GM15510 (cell line): ENCODE results near the gene ITGA2.

Experiments used
- POLR2A ChIP-seq: IDR thresholded peaks from 3 replicates; pipeline ENCODE4 v1.6.1; 2011; ENCODE audit warnings: borderline replicate concordance; ENCODE audit not compliant: insufficient read length; ENCODE audit errors: extremely low read depth

Gene ITGA2

DNA sequence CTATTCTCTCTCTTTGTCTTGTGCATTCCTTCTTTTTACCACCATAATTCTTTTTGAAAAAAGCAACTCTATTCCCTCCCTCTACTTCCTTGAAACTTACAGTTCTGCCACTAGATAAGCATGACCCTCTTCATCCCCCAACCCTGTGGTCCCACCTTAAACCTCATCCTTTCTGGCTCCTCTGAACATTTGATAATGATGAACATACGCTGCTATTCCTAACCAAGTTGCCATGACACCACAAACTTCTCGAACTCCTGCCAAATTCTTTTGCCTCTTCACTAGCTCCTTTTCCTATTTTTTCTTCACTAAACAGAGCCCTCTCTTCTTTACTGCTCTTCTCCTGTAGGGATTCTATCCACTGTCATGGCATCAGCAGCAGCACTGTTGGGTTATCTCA lies 63.3 kb downstream of the ITGA2 start:
- TF ChIP-seq POLR2A: no peak

DNA sequence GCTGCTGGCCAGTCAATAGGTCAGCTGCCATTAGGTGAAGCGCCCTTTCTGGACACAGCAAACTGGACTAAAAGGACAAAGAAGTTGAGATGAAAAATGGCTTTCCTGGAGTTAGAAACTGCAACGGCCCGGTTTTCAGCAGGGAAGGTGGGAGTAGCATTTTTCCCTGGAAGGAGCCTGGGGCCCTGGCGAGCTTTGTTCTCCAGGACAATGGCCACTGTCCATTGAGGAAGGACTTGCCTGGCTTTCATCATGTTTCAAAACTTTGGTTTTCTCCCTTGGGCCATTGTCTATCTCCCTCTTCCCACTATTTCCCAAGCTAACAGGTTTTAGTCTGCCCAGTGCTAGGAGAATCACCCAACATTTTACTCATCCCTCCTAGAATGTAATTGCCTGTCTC lies 64.2 kb downstream of the ITGA2 start:
- TF ChIP-seq POLR2A: no peak

DNA sequence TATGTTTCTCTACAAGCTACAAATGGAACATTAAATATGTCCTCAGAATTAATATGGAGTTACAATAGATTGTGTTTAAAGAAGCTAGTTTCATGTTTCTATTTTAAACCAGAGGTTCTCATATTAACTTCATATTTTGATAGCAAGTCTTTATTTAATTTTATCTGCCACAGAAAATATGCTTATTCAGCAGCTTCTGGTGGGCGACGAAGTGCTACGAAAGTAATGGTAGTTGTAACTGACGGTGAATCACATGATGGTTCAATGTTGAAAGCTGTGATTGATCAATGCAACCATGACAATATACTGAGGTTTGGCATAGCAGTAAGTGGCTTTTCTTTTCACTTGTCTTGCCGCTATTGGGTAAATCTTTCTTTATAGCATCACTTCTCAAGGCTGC lies 66.2 kb downstream of the ITGA2 start:
- TF ChIP-seq POLR2A: no peak

DNA sequence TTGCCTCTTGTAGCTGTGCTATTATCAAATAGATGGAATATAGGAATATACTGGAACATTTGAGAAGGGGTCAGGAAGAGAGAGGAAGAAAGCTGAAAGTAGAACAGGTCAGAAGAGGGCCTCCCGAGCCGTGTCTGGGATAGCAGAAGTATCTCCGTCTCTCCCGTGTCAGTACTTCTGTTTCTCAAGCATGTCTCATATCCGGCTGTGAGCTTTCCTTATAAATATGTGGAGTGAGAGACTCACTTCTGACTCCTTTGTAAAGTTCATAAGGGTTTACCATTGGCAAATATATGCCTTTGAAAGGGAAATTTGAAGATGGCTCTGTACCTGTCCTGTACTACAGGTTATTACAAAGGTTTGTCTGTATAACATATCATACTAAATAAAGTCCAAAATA lies 70.1 kb downstream of the ITGA2 start:
- TF ChIP-seq POLR2A: no peak

- no peak for TF ChIP-seq POLR2A
Measured at GRCh38 chr5:53063176-53063575, 74.0 kb downstream of the ITGA2 start.

DNA sequence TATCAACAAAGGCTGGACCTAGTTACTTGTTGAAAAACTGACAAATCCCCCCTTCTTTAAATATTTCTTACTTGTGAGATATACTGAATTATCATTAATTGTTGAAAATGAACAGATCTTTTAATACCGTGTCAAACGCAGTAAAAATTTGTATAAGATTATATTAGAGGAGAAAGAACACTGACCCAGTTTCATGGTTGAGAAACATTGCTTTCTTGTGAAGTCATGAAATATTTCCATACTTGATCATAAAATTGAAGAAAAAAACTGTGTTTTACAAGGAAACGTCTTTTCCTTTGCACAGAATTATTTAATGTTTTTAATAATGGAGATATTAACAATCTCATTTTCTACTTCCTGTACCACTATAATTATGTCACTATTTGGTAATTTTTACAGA lies 74.6 kb downstream of the ITGA2 start:
- no peak for TF ChIP-seq POLR2A

DNA sequence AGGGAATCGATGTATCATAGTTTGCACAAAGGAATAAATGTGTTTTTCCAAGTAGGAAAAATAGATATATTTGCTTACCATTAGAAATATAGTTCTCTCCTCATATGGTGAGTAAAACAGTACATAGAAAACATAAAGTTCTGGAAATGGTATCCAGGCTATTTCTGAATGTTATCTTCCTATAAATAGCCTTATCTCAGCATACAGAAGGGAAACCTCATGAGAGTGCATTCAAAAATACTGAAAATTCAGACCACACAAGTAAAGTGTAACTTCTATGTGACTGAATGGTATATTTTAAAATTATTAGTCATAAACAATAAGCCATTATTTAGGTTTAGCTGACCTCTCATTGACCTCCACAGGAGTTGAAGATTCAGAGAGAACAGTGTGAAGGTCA lies 76.9 kb downstream of the ITGA2 start:
- no peak for TF ChIP-seq POLR2A

GRCh38 chr5:53067641-53068040 lies 78.5 kb downstream of the ITGA2 start:
- TF ChIP-seq POLR2A: no peak

DNA sequence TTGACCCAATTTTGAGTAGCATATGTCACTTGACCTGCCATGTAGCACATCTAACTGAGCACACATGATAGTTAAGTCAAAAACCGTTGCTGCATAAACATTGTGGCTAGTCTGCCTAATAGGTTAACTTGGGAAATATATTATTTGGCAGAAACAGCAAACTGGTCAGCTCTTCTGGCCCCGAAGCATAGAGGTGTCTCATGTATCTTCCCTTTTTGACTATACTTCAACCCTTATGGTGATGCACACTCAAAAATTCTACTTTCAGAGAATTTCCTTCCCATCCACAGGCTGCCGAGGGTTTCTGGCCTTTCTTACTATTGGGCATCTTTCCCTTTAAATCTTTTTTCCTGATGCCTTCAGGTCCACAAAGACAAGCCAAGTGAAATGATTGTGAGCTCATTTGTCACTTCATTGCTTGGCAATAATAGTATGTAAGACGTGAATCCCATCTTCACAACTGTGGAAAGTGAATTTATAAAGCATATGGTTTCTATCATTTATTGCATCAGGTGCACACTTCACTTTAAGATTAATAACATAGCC lies 79.2 kb downstream of the ITGA2 start:
- no peak for TF ChIP-seq POLR2A

DNA sequence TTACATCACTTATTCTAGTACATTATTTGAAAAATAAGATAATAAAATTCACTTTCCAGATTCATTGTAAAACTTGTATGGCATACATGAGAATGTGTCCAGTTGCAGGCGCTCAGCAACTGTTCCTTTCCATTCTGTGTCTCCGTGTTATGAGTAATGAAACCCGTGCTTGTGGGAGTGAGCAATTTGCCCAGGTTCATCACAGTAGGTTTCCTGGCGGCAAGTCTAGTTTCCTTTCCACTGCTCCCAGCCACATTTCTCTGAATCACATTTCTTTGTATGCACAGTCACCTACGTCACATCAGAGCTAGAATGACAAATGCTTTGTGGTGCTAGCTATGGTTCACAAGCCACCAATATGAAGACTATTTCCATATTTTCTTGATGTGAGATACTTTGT lies 80.5 kb downstream of the ITGA2 start:
- no peak for TF ChIP-seq POLR2A

GRCh38 chr5:53071298-53071697 lies 82.1 kb downstream of the ITGA2 start:
- TF ChIP-seq POLR2A: no peak

GRCh38 chr5:53071738-53072137 lies 82.6 kb downstream of the ITGA2 start:
- no peak for TF ChIP-seq POLR2A

DNA sequence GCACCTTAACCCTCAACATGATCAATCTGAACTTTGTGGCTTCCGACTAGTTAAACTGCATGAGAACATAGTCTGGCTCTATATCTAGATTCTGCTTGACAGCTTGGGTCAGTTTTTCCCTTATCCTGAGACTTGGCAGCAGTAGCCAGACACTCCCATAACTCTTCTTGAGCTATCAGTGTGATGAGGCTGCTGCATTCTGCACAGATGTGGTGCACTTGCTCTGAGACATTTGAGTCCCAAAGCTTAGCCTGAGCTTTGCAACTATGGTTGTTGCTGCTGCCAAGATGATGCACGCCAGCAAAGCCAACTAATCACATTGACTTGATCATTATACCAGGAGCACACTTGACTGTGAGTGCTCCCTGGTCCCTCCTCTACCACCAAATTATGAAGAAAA lies 84.2 kb downstream of the ITGA2 start:
- no peak for TF ChIP-seq POLR2A

GRCh38 chr5:53076014-53076583 lies 86.9 kb downstream of the ITGA2 start:
- TF ChIP-seq POLR2A: no peak

GRCh38 chr5:53080271-53080670 lies 91.1 kb downstream of the ITGA2 start:
- TF ChIP-seq POLR2A: no peak

DNA sequence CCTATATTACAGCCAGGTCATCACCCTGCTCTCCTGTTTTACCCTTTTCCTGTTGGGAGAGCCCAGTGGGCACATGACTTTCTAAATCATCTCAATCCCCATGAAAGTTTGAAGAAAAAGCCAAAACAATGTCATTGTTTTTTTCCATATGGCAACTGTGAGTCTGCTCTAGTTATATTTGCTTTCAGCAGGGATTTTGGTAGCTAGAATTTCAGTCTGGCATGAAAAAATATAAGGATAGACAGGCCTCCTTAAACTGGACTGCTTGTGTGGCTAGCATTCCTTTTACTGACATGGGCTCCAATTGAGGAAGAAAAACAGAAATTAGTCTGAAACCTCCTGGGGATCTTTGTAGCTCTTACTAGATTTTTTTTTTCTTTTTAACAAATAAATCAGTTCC lies 94.8 kb downstream of the ITGA2 start:
- no peak for TF ChIP-seq POLR2A

DNA sequence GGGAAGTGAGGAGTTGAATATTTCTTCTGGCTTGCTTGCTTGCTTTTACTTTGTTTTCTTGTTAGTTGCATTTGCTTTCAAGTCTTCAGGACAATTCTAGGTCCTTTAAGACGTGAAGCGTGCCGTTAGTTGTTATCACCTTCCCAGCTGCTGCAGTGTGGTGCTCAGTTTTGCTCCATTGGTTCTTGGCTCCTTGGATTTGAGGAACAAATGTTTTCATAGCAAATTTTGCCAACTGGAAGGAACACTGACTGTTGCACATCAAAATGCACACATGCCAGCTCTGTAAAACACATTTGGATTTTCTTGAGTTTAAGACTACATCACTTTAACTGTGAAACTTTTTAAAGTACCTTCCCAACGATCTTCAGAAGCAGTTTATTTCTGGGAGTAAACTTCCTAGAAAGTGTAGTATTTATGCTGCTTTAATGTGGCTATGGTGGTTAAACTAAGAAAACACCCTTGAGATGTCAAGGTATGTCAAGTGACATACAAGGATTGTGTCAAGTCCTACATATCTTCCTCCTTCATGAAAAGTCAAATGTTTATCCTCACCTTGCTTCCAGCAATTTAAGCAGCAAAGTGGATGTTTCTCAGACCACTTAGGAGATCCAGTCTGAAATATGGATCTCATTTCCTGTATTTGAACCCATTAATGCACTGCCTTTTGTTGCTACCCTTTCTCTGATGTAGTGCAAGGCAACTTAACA lies 95.5 kb downstream of the ITGA2 start:
- TF ChIP-seq POLR2A: no peak

GRCh38 chr5:53087171-53087570 lies 98.0 kb downstream of the ITGA2 start:
- TF ChIP-seq POLR2A: no peak
